IMR-90 (cell line): ENCODE results near the gene ZBED1. TPM values are rescaled to one million over a fixed set of nuclear protein-coding genes. Genes with fewer than 3 reads are reported as not detected.

ENCODE experiments used
- ATAC-seq: fragments of 200-7000 bp; cut with Tn5 transposase; 2 replicates; pipeline ENCODE4 v1.9.1; 2020; ENCODE audit warnings: low read depth, mild to moderate bottlenecking, moderate library complexity
- BruUV-seq: library from RNA; stranded (reverse); fragments of 400-500 nt; replicated peaks from 2 replicates; lab custom pipeline; 2021; lab: Mats Ljungman, UMichigan
- CTCF ChIA-PET: fragments of 300-600 bp; formaldehyde crosslinking; extraction: SDS; loops from one replicate; lab custom pipeline; 2021; ENCODE audit warnings: antibody characterized with exemption; lab: Yijun Ruan, JAX
- POLR2A ChIA-PET: fragments of 300-600 bp; sonication (Branson Sonifier 250); formaldehyde crosslinking; loops from one replicate; lab custom pipeline; 2022; ENCODE audit warnings: antibody characterized with exemption; ENCODE audit not compliant: unreplicated experiment; lab: Charles Lee
- DNase-seq: peaks from one replicate; pipeline ENCODE4 v3.0.0; 2013
- H2AFZ ChIP-seq: replicated peaks from 2 replicates; pipeline ENCODE3; 2013; ENCODE audit warnings: low read length, mild to moderate bottlenecking; ENCODE audit not compliant: poor library complexity
- H2AK5ac ChIP-seq: 2 replicates; pipeline ENCODE4 v1.6.1; 2013; ENCODE audit warnings: low read depth, low read length, inconsistent platforms
- H2AK9ac ChIP-seq: replicated peaks from 2 replicates; pipeline ENCODE3; 2013; ENCODE audit warnings: mild to moderate bottlenecking, low read depth, low read length, moderate library complexity; ENCODE audit not compliant: poor library complexity
- H2BK120ac ChIP-seq: 2 replicates; pipeline ENCODE4 v1.6.1; 2013; ENCODE audit warnings: low read depth, low read length, inconsistent platforms
- H2BK15ac ChIP-seq: 3 replicates; pipeline ENCODE4 v1.6.1; 2013; ENCODE audit warnings: low read depth, low read length, inconsistent platforms
- H2BK20ac ChIP-seq: 2 replicates; pipeline ENCODE4 v1.6.1; 2013; ENCODE audit warnings: low read depth, mild to moderate bottlenecking, inconsistent platforms, low read length, moderate library complexity
- H2BK5ac ChIP-seq: 2 replicates; pipeline ENCODE4 v1.6.1; 2013; ENCODE audit warnings: mild to moderate bottlenecking, low read depth, low read length, inconsistent platforms; ENCODE audit not compliant: poor library complexity, severe bottlenecking
- H3K14ac ChIP-seq: replicated peaks from 2 replicates; pipeline ENCODE4 v1.6.1; 2013; ENCODE audit warnings: low read depth, low read length, inconsistent platforms
- H3K18ac ChIP-seq: 2 replicates; pipeline ENCODE4 v1.6.1; 2013; ENCODE audit warnings: low read depth, low read length, control low read depth
- H3K23ac ChIP-seq: 2 replicates; pipeline ENCODE4 v1.6.1; 2013; ENCODE audit warnings: low read depth, low read length, inconsistent platforms
- H3K27ac ChIP-seq: 2 replicates; pipeline ENCODE4 v1.5.1; 2013; ENCODE audit warnings: mild to moderate bottlenecking, control low read depth, low read length; ENCODE audit not compliant: insufficient read depth
- H3K27me3 ChIP-seq: 2 replicates; pipeline ENCODE4 v1.6.1; 2013; ENCODE audit warnings: low read length; ENCODE audit not compliant: control insufficient read depth, insufficient read depth
- H3K36me3 ChIP-seq: 2 replicates; pipeline ENCODE4 v1.6.1; 2013; ENCODE audit warnings: low read length, mixed read lengths; ENCODE audit not compliant: control insufficient read depth, insufficient read depth
- H3K4ac ChIP-seq: 2 replicates; pipeline ENCODE4 v1.6.1; 2013; ENCODE audit warnings: low read depth, low read length, inconsistent platforms
- H3K4me1 ChIP-seq: 2 replicates; pipeline ENCODE4 v1.6.1; 2013; ENCODE audit warnings: low read length, mixed read lengths; ENCODE audit not compliant: control insufficient read depth, insufficient read depth
- H3K4me2 ChIP-seq: 2 replicates; pipeline ENCODE4 v1.6.1; 2013; ENCODE audit warnings: low read depth, mild to moderate bottlenecking, control low read depth, low read length, moderate library complexity
- H3K4me3 ChIP-seq: 2 replicates; pipeline ENCODE4 v1.5.1; 2013; ENCODE audit warnings: low read depth, mild to moderate bottlenecking, control low read depth, low read length, moderate library complexity; ENCODE audit not compliant: insufficient read depth
- H3K56ac ChIP-seq: 2 replicates; pipeline ENCODE4 v1.6.1; 2013; ENCODE audit warnings: low read length, inconsistent platforms; ENCODE audit not compliant: insufficient read depth; ENCODE audit errors: extremely low read depth
- H3K79me1 ChIP-seq, 2 experiments: 2 replicates each; pipeline ENCODE4 v1.6.1; 2013; ENCODE audit warnings: low read length in 2 of 2, inconsistent platforms in 1 of 2, low read depth in 1 of 2
- H3K9ac ChIP-seq: 2 replicates; pipeline ENCODE4 v1.6.1; 2013; ENCODE audit warnings: low read depth, low read length, control low read depth
- H3K9me1 ChIP-seq: 2 replicates; pipeline ENCODE4 v1.6.1; 2013; ENCODE audit warnings: low read length, inconsistent platforms; ENCODE audit not compliant: insufficient read depth
- H3K9me3 ChIP-seq: 2 replicates; pipeline ENCODE4 v1.6.1; 2013; ENCODE audit warnings: low read length; ENCODE audit not compliant: control insufficient read depth, insufficient read depth
- H4K20me1 ChIP-seq: 2 replicates; pipeline ENCODE4 v1.6.1; 2013; ENCODE audit warnings: low read length, inconsistent platforms; ENCODE audit not compliant: insufficient read depth
- H4K5ac ChIP-seq: 2 replicates; pipeline ENCODE4 v1.6.1; 2013; ENCODE audit warnings: mild to moderate bottlenecking, low read depth, low read length, control low read depth
- H4K8ac ChIP-seq, 2 experiments: 2 replicates each; pipeline ENCODE4 v1.6.1; 2013; ENCODE audit warnings: low read depth in 2 of 2, low read length in 2 of 2, control low read depth in 1 of 2, inconsistent platforms in 1 of 2
- H4K91ac ChIP-seq: 2 replicates; pipeline ENCODE4 v1.6.1; 2013; ENCODE audit warnings: low read depth, low read length, inconsistent platforms; ENCODE audit not compliant: insufficient read depth
- BHLHE40 ChIP-seq: fragments of 150-350 bp; IDR thresholded peaks from 2 replicates; pipeline ENCODE4 v1.6.1; 2016; ENCODE audit warnings: mild to moderate bottlenecking, low read depth, low read length
- CEBPB ChIP-seq: IDR thresholded peaks from 2 replicates; pipeline ENCODE4 v1.6.1; 2012; ENCODE audit warnings: low read depth, low read length, improper control_type of control experiment
- CHD1 ChIP-seq: IDR thresholded peaks from 2 replicates; pipeline ENCODE4 v1.6.1; 2012; ENCODE audit warnings: low read depth, low read length, improper control_type of control experiment
- CTCF ChIP-seq: conservative IDR thresholded peaks from 2 replicates; pipeline ENCODE4 v1.5.1; 2012; ENCODE audit warnings: mild to moderate bottlenecking, low read depth, low read length, improper control_type of control experiment
- FOS ChIP-seq: fragments of 150-350 bp; IDR thresholded peaks from 2 replicates; pipeline ENCODE4 v1.6.1; 2016; ENCODE audit warnings: low read depth, low read length
- MAFK ChIP-seq: IDR thresholded peaks from 2 replicates; pipeline ENCODE4 v1.6.1; 2012; ENCODE audit warnings: low read depth, low read length, improper control_type of control experiment
- MAZ ChIP-seq: IDR thresholded peaks from 2 replicates; pipeline ENCODE4 v1.6.1; 2012; ENCODE audit warnings: low read depth, mild to moderate bottlenecking, low read length, improper control_type of control experiment, moderate library complexity, borderline replicate concordance
- MXI1 ChIP-seq: IDR thresholded peaks from 2 replicates; pipeline ENCODE4 v1.6.1; 2012; ENCODE audit warnings: low read depth, mild to moderate bottlenecking, low read length, moderate library complexity, borderline replicate concordance
- NFE2L2 ChIP-seq: fragments of 150-350 bp; IDR thresholded peaks from 2 replicates; pipeline ENCODE4 v1.6.1; 2016; ENCODE audit warnings: low read depth, mild to moderate bottlenecking, low read length
- POLR2A ChIP-seq: IDR thresholded peaks from 2 replicates; pipeline ENCODE4 v1.6.1; 2012; ENCODE audit warnings: mild to moderate bottlenecking, low read depth, low read length
- RAD21 ChIP-seq: IDR thresholded peaks from 2 replicates; pipeline ENCODE4 v1.6.1; 2012; ENCODE audit warnings: low read length, improper control_type of control experiment
- RCOR1 ChIP-seq: IDR thresholded peaks from 2 replicates; pipeline ENCODE4 v1.6.1; 2012; ENCODE audit warnings: mild to moderate bottlenecking, low read length, improper control_type of control experiment; ENCODE audit not compliant: insufficient replicate concordance
- RFX5 ChIP-seq: IDR thresholded peaks from 2 replicates; pipeline ENCODE4 v1.8.0; 2012; ENCODE audit warnings: low read depth, mild to moderate bottlenecking, low read length, moderate library complexity
- SMC3 ChIP-seq: fragments of 150-350 bp; IDR thresholded peaks from 2 replicates; pipeline ENCODE4 v1.6.1; 2016; ENCODE audit warnings: low read depth, mild to moderate bottlenecking, antibody characterized with exemption, low read length, moderate library complexity
- USF2 ChIP-seq: fragments of 150-350 bp; IDR thresholded peaks from 2 replicates; pipeline ENCODE4 v1.6.1; 2017; ENCODE audit warnings: mild to moderate bottlenecking, antibody characterized with exemption, low read length, low read depth
- WGBS, 2 experiments: methylation state at CpG; one replicate each; pipeline versions ENCODE4 v1.1.5 to v1.1.7; 2013; ENCODE audit warnings: missing lambda C conversion rate in 2 of 2; ENCODE audit not compliant: insufficient read length in 1 of 2; ENCODE audit errors: extremely low coverage in 2 of 2; 5-methylcytosine and 5-hydroxymethylcytosine counted together
- dilution Hi-C: fragments of 300-500 bp; cut with HindIII; formaldehyde crosslinking; loops from one replicate; pipeline ENCODE4 v1.14.3; 2018; ENCODE audit warnings: low sequenced_read_pairs; ENCODE audit not compliant: unreplicated experiment
- in situ Hi-C: fragments of 300-500 bp; cut with MboI; formaldehyde crosslinking; loops from 3 replicates; pipeline ENCODE4 v1.14.3; 2019; ENCODE audit warnings: low sequenced_read_pairs, inconsistent platforms, mixed read lengths
- intact Hi-C: fragments of 100-400 bp; cut with micrococcal nuclease; formaldehyde crosslinking; loops from 2 replicates; pipeline ENCODE4 v1.10.0; 2022
- polyA plus RNA-seq, 3 experiments: library from polyadenylated mRNA; depleted of rRNA; stranded (reverse); fragments of >200 nt; gene quantifications; 2 replicates each; pipeline ENCODE4 v1.2.3, GENCODE V29; 2012; ENCODE audit warnings: low replicate concordance in 1 of 3
- total RNA-seq: library from RNA; depleted of rRNA; stranded (reverse); fragments of >200 nt; gene quantifications from 2 replicates; pipeline ENCODE4 v1.2.3, GENCODE V29; 2012
- TF ChIP-seq, protein P1 (sequence below): fragments of 150-350 bp; IDR thresholded peaks from 2 replicates; pipeline ENCODE4 v1.6.1; 2016; ENCODE audit warnings: low read depth, mild to moderate bottlenecking, low read length, moderate library complexity, borderline replicate concordance

ZBED1 gene
- total and polyA plus RNA-seq, 2 of the 4 experiments (the other 2 are of a cell fraction) = 13.1 to 21.5 TPM

DNA sequence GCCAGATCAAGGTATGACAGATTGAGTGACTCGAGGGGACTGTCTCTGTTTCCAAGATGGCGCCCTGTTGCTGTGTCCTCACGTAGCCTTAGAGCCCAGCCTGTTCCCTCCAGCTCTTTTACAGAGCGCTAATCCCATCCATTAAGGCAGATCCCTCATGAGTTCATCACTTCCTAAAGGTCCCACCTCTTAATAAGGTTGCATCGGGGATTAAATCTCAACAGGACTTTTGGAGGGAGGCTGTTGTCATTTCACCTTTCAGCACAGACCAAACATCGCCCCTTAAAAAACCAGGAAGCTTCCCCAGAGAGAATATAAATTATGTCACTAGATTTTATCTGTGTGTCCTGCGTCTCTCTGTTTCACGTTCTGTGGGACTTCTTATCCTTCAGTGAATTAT lies 32.6 kb upstream of the ZBED1 start:
- dilution Hi-C loops = no loop called here
- in situ Hi-C loops = no loop called here
- POLR2A ChIA-PET = no interaction called here
- no peak overlapping the region for H3K9ac ChIP-seq
- no peak overlapping the region for H3K56ac ChIP-seq
- TF ChIP-seq FOS (no peak), RAD21 (no peak), MXI1 (no peak), CHD1 (no peak), POLR2A (no peak), MAFK (no peak), CTCF (no peak), MAZ (no peak), USF2 (no peak), BHLHE40 (no peak), RCOR1 (no peak), NFE2L2 (no peak), RFX5 (no peak), SMC3 (no peak), CEBPB (no peak)
- TF ChIP-seq, protein P1, sequence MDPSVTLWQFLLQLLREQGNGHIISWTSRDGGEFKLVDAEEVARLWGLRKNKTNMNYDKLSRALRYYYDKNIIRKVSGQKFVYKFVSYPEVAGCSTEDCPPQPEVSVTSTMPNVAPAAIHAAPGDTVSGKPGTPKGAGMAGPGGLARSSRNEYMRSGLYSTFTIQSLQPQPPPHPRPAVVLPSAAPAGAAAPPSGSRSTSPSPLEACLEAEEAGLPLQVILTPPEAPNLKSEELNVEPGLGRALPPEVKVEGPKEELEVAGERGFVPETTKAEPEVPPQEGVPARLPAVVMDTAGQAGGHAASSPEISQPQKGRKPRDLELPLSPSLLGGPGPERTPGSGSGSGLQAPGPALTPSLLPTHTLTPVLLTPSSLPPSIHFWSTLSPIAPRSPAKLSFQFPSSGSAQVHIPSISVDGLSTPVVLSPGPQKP = no peak
- H2BK5ac ChIP-seq = no peak overlapping the region
- peaks cover 3% of the 10 kb centered on the region; the same call in 1 of the 2 replicates for H3K27me3 ChIP-seq
- H3K18ac ChIP-seq = no peak overlapping the region
- DNase-seq = no peak
- no peak overlapping the region for H3K4me2 ChIP-seq
- H3K23ac ChIP-seq = no peak overlapping the region
- H3K36me3 ChIP-seq = no peaks in the 10 kb centered on the region
- H3K9me1 ChIP-seq = no peaks in the 10 kb centered on the region
- H3K4me3 ChIP-seq = no peak overlapping the region
- H4K5ac ChIP-seq = no peak overlapping the region
- H3K14ac ChIP-seq = no peak overlapping the region
- H2AK9ac ChIP-seq = no peak overlapping the region
- CTCF ChIA-PET = no interaction called here
- no peak overlapping the region for H4K91ac ChIP-seq
- intact Hi-C loops = no loop called here
- no peak overlapping the region for H2BK120ac ChIP-seq
- no peak overlapping the region for H3K4ac ChIP-seq
- no TSS peak for BruUV-seq
- no peak for ATAC-seq
- H4K8ac ChIP-seq = no peak overlapping the region
- H3K79me1 ChIP-seq = no peaks in the 10 kb centered on the region
- no peak overlapping the region for H2AFZ ChIP-seq
- H2AK5ac ChIP-seq = no peak overlapping the region
- no peaks in the 10 kb centered on the region for H4K20me1 ChIP-seq
- H3K9me3 ChIP-seq = no peaks in the 10 kb centered on the region
- WGBS, 2 experiments = no CpG with 5 or more reads among the region's 8 CpGs
- no peak overlapping the region for H2BK15ac ChIP-seq
- H3K27ac ChIP-seq = no peak overlapping the region
- no peak overlapping the region for H2BK20ac ChIP-seq
- H3K4me1 ChIP-seq = no peaks in the 10 kb centered on the region
